Epithelial cell of proximal tubule (primary cell): ENCODE results near the gene GLI2. TPM values are rescaled to one million over a fixed set of nuclear protein-coding genes. Genes with fewer than 3 reads are reported as not detected.
A peak's percentile ranks its signal among the peaks of the same experiment; 100 is the strongest.

Experiments
- DNase-seq: peaks from one replicate; pipeline ENCODE4 v3.0.0-alpha.2; 2011; ENCODE audit warnings: low read depth
- H3K4me3 ChIP-seq: 2 replicates; pipeline ENCODE4 v1.5.1; 2011; ENCODE audit warnings: low read depth, mild to moderate bottlenecking, low read length
- total RNA-seq: library from RNA; depleted of rRNA; stranded (reverse); fragments of >200 nt; gene quantifications from 2 replicates; pipeline ENCODE4 v1.2.3, GENCODE V29; 2015
- TF ChIP-seq, protein P1 (sequence below): conservative IDR thresholded peaks from 2 replicates; pipeline ENCODE4 v1.5.1; 2012; ENCODE audit warnings: low read depth, mild to moderate bottlenecking, low read length

Gene GLI2
- total RNA-seq, 1 donor from 2014 or later = 4.0 TPM

DNA sequence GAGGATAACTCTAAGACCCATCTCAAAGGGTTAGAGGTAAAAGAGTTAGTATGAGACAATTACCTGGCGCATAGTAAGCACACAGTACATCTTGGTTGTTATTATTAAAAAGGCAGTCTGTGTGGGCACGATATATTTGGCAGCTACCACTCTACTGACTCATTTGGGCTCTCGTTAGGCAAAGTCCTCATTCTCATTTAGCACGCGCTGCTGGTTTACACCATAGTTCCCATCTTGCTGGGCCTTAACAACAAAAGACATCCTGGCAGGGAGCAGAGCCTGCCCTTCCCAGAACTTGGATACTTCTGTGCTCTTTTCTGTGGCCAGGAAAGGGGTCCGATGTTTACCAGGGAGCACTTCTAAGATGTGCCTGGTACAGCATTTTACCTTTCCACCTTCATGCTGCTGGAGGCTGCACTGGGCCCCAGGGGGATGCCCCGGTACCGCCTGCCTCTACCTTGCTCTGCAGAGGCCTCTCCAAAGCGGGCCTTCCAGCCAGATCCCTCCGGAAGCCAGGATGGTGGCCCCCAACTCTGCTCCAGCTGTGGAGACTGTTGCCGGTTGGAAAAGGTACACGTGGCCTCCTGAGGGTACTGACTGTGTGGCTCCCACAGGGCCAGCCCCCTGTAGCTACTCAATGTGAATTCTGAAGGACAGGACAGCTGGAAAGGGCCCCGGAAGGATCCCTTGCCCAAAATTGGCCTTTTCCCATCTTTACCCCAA lies 15.0 kb downstream of the GLI2 start:
- TF ChIP-seq, protein P1, sequence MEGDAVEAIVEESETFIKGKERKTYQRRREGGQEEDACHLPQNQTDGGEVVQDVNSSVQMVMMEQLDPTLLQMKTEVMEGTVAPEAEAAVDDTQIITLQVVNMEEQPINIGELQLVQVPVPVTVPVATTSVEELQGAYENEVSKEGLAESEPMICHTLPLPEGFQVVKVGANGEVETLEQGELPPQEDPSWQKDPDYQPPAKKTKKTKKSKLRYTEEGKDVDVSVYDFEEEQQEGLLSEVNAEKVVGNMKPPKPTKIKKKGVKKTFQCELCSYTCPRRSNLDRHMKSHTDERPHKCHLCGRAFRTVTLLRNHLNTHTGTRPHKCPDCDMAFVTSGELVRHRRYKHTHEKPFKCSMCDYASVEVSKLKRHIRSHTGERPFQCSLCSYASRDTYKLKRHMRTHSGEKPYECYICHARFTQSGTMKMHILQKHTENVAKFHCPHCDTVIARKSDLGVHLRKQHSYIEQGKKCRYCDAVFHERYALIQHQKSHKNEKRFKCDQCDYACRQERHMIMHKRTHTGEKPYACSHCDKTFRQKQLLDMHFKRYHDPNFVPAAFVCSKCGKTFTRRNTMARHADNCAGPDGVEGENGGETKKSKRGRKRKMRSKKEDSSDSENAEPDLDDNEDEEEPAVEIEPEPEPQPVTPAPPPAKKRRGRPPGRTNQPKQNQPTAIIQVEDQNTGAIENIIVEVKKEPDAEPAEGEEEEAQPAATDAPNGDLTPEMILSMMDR = no peak
- DNase-seq = no peak
- no peak overlapping the region for H3K4me3 ChIP-seq

DNA sequence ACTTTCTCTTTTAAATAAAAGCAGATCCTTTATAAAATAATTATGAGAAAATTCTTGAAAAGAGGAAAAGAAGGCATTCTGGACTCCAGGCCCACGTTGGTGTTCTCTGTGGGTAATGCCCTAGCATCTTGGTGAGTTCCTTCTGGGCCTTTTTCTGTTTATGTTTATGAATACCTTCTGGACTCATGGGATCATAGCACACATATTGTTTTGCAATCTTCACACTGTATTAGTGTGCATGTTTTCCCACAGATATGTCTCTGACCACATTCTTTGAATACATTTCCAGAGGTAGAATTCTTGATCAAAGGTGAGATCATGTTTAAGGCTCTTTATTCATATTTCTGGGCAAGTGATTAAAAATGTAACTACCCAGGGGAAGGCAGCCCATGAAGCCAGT lies 15.9 kb downstream of the GLI2 start:
- TF ChIP-seq, protein P1 = no peak
- H3K4me3 ChIP-seq = no peak overlapping the region
- DNase-seq = no peak

DNA sequence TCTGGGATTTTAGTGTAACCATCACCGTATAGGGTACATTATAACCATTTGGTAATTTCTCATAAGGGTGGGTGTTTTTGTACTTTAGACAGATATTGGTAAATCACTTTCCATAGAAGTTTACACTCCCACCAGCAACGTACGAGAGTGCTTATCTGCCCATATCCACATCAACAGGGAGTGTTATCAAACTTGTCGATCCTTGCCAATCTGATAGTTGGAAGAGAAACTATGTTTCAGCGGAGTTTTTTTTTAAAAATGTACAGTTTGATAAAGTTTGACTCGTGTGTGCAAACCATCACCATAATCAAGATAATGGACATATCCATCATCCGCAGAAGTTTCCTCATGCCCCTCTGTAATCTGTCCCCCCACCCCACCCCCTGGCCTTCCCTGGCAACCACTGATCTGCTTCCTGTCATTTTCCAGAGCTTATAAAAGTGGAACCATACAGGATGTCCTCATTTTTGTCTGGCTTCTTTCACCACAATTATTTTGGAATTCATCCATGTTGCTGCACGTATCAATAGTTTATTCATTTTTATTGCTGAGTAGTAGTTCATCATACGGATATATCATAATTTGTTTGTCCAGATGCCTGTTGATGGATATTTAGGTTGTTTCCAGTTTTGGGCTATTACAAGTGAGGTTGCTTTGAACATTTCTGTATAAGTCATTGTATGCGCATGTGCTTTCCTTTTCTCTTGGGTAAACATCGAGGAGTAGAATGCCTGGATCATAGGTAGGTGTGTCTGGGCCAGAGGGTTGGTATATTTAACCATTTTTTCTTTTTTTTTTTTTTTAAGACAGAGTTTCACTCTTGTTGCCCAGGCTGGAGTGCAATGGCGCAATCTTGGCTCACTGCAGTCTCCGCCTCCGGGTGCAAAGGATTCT lies 18.6 kb downstream of the GLI2 start:
- H3K4me3 ChIP-seq = no peak overlapping the region
- DNase-seq = no peak
- TF ChIP-seq, protein P1 = no peak

DNA sequence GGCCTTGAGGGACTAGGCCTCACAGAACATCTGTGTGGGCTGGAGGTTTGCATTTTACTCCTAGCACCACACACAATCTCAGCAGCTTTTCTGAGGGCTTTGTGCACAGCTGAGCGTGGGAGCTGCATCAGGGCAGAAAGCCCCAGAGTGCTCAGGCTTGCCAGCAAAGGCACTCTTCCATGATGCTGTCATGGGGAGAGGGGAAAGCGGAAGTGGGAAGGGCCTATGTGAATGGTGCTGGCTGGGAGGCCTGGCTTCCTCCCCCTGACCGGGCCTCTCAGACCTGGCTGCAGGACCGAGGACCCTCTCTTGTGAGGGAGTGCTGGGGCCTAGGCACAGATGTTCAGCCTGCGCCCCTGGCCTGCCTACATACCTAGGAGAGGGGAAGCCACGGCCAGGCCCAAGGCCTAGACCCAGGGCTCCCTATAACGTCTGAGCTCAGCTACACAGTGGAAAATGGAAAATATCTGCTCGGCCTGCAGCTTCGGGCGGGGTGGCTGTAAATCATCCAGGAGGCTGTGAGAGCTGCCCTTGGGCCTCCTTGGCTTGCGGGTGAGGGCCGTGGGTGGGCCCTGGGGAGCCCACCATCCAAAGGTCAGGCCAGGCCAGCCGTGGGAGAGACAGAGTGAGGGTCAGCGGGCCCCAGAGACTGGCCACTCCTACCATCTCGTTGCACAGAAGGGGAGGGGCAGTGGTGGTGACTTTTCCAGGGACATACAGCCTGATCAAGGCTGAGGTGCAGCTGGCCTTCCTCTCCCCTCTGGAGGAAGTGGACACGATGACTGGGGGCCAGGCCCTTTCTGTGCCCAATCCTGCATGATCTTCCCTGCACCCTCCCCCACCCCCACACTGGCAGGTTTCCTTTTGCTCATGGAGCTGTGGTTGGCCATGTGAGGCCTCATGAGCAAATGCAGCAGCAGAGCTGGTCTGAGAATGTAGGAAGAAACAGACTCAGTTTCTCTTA lies 22.8 kb downstream of the GLI2 start:
- no peak overlapping the region for H3K4me3 ChIP-seq
- no peak for DNase-seq
- TF ChIP-seq, protein P1 = no peak

DNA sequence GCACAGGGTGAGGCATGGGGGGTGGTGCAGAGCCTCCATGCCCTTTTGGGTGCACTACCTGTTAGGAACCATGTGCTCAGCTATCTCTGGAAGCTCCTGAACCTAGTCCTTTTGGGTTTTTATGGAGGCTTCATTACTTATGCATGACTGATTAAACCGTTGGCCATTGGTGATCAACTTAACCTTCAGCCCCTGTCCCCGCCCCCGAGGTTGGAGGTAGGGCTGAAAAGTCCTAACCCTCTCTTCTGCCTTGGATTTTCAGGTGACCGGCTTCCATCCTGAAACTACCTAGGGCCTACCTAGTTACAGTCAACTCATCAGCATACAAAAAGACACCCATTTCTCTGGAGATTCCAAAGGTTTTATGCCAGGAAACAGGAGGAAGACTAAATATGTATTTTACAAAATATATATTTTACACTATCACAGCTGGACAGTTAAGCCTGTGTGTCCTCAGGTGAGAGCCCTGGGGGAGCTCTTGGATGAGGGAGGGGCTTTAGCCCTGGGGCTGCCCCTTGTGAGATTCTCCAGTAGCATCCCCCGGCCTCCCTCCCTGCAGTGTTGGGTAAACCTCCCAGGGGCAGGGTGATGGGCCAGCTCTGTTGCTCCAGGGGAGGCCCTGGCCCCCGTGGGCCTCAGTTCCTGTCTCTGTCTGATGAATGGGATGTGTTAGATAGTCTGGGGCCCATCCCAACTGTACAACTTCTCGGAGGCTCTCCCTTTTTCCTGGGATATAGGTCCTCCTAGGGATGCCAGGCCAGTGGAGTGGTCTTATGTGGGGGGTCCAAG lies 24.1 kb downstream of the GLI2 start:
- DNase-seq = no peak
- TF ChIP-seq, protein P1 = no peak
- H3K4me3 ChIP-seq = no peak overlapping the region

DNA sequence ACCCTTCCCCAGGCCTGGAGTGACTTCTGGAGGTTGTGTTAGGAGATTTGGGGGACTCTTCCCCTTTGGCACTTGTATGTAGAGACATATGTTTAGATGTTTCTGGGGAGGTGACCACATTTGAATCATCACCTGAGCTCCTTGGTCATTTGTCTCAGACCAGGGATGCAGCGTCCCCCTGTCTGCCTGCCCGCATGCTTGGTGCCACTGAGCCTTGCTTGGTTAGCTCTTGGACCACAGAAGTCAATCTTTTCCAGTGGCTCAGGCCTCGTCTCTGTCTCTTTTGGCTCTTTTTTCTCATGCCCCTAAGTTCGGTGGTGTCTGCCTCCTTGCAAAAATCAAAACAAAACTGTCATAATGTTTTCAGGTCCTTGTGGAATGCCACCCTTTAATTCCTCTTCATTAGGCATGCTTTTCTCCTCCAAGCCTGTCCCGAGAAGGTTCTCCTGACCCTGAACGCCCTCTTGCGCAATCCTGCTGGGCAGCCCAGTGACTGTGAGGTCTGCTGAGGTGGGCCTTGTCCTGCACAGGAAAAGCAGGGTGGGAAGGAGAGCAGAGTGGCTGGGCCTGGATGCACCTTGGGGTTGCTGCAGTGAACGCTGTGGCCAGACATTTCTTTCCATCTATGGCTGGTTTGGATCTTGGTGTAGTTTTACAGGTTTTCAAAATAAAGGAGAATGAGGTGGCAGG lies 24.9 kb downstream of the GLI2 start:
- peak; percentile 6 for DNase-seq
- TF ChIP-seq, protein P1 = no peak
- no peak overlapping the region for H3K4me3 ChIP-seq
